Measurements from ENCODE around the gene PPIL4.
"Not testable (repeated sequence)": the region's sequence is repeated elsewhere in the genome, so short reads cannot be mapped to it uniquely, and the experiment has no call there.

Gene PPIL4

GRCh38 chr6:149482545-149483333 is 63.1 kb downstream of the PPIL4 start:
- DNase-seq: no peak

- no peak for DNase-seq
Measured at GRCh38 chr6:149480502-149481280, 65.2 kb downstream of the PPIL4 start.

- no peak for DNase-seq
Measured at GRCh38 chr6:149478631-149479314, 67.1 kb downstream of the PPIL4 start.

DNA sequence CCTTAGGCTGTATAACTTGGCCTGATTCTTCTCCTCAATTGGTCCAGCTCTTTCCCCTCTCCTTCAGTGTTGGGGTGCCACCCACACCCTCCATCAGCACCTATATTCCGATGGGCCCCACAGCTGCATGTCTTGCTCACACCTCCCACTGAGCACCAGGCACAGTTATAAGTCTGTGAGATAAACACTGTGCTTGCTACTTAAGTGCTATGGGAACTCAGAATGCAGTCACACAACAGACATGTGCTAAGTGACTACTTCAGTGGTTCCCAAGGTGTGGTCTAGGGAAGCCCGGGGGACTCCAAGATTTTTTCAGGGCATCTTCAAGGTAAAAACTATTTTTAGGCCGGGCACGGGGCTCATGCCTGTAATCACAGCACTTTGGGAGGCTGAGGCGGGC is 68.3 kb downstream of the PPIL4 start:
- no peak for DNase-seq

DNA sequence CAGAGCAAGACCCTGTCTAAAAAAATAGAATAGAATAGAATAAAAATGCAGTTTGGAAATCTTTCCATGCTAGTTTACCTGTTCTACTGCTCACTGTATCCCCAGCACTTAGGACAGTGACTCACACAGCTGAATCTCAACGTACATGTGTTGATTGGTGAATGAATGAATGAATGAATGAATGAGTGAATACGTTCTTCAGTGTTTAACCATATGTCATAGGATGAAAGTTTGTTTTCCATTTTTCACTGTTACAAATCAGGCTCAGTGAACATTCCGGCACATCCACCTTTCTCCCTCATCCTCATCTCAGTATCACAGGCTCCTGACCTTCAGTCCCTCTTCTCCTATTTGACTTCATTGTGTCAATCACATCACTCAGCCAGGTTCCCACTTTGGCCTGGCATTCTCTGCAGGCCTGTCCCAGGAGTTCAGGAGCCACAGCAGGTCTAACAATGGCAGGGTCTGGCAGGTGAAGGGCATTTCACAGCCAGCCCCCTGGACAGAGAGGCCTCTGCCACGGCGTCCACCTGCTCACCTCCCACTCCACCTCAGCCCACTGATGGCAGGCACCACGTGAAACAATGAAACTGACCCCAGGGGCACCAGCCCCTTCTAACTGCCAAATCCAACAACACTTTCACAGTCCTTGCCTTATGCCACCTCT is 68.9 kb downstream of the PPIL4 start:
- DNase-seq: no peak

- no peak for DNase-seq
Measured at GRCh38 chr6:149474108-149474935, 71.5 kb downstream of the PPIL4 start.

- no peak for DNase-seq
Measured at GRCh38 chr6:149473080-149474052, 72.5 kb downstream of the PPIL4 start.

GRCh38 chr6:149472241-149472640 is 73.6 kb downstream of the PPIL4 start:
- DNase-seq: no peak

GRCh38 chr6:149471801-149472200 is 74.0 kb downstream of the PPIL4 start:
- no peak for DNase-seq

DNA sequence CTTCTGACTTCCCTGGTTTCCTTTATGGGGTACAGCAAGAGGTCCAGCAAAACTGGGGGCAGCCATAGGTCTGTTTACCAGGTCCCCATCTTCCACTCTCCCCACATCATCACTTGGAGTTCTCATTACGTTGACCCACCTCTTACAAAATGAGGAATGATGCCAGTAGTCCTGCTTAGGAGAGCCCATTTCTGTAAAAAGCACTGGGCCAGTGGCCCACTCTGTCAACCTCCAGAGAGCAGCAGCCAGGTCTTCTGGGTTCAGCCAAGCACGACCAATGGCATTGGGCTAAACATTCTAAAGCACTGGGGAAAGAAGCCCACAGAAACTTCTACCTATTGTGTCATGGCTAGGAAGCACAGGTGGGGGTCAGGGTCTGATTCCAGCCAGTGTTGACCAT is 74.9 kb downstream of the PPIL4 start:
- no peak for DNase-seq

DNA sequence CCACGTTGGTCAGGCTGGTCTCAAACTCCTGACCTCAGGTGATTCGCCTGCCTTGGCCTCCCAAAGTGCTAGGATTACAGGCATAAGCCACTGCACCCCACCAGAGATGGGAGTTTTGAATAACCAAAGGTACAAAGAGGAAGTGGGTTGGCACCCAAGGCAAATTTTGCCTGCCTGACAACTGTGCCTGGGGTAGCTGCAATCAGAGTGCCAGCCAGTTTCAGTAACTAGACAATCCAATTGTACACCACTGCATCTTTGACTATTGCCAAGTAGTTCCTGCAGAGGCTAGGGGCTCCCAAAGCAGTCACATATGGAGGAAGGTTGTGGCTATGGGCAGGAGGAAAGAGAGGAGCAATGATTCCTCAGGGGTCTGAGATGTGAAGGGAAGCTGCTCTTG is 77.7 kb downstream of the PPIL4 start:
- DNase-seq: no peak

GRCh38 chr6:149467265-149467664 is 78.6 kb downstream of the PPIL4 start:
- DNase-seq: no peak

DNA sequence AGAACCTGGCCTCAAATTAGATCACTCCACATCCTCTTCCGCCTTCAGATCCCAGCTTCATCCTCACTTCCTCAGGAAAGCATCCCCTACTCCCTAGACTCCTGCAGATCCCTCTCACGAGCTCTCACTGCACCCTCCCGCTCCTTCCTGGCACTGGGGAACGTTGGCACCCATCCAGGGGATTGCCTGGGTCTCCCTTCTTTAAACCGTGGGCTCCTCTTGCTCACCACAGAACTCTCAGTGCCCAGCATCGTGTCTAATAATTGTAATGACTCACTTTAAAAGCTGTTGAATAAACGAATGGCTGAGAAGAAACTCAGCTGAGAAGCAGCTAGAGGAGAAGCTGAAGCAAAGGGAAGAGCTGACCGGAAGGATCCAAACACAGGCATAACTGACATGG is 81.4 kb downstream of the PPIL4 start:
- DNase-seq: no peak

GRCh38 chr6:149463781-149464180 is 82.1 kb downstream of the PPIL4 start:
- no peak for DNase-seq

- DNase-seq: not testable (repeated sequence)
Measured at GRCh38 chr6:149462712-149463111, 83.1 kb downstream of the PPIL4 start.

DNA sequence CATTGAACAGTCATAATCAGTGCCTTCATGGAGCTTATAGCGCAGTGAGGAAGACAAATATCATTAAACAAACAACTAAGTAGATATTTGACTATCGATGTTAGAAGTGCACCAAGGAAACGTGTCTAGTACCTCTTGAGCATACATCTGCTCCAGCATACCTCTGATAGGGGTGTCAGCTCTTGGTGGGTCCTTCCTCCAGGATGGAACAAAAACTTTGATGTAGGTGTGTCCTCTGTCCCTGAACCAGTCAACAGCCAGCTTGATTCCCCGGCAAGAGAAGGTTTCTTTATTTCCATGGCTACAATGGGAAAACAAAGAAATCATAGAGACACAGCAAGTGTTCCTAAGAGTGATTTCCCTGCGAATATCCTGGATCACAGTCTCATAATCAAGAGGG is 84.2 kb downstream of the PPIL4 start:
- no peak for DNase-seq

- not testable (repeated sequence) for DNase-seq
Measured at GRCh38 chr6:149460249-149460648, 85.6 kb downstream of the PPIL4 start.

- peak; percentile 7 for DNase-seq
Measured at GRCh38 chr6:149459761-149460160, 86.1 kb downstream of the PPIL4 start.

DNA sequence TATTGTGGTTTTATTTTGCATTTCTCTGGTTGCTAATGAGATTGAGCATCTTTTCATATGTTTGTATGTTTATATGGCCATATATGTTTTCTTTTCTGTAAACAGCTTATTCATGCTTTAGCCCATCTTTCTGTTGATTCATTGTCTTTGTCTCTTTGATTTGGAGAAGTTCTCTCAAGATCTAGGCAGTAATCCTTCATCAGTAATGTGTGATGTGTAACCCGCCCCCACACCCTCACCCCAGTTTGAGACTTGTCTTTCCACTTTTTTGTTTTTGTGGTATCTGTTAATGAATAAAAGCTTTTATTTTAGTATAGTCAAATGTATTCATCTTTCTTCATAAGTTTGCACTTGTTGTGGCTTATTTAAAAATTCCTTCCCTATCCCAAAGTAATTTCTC is 87.0 kb downstream of the PPIL4 start:
- no peak for DNase-seq

GRCh38 chr6:149458196-149458595 is 87.6 kb downstream of the PPIL4 start:
- no peak for DNase-seq

- no peak for DNase-seq
Measured at GRCh38 chr6:149457316-149457884, 88.4 kb downstream of the PPIL4 start.

Measured in GOT3 (cell line).